NK-92 treated with Interleukin-12 subunit alpha and Interleukin-12 subunit beta, amount 100 ng/mL, for 24 hours (cell line): Measurements from ENCODE around the gene CACNG6.

Source experiments
- DNase-seq: peaks from one replicate; lab custom pipeline; 2025; lab: John Stamatoyannopoulos, UW

Gene CACNG6

DNA sequence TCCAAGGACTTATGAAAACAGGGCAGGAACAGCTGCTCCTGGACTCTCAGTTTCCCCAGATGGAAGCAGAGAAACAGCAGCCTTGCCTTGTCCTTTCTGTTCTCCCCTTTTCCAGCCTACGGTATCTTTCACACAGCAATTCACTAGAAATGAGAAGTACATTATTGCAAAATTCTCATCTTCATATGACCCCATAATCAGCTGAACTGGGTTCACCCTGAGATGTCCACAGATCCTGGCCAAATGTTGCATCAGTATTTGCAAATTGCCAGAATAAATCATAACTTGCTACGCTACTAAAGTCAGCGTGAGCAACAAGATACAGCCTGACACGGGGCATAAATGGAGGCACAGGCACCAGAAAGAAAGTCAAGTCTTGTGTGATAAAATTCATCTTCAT is 56.2 kb downstream of the CACNG6 start:
- no peak for DNase-seq
